MM.1S (cell line): ENCODE results near the gene NEURL1B.

Source experiments
- DNase-seq: peaks from one replicate; pipeline ENCODE4 v3.0.0-alpha.2; 2015
- H2AFZ ChIP-seq: fragments of 300-600 bp; sonication (generic); 2 replicates; pipeline ENCODE4 v1.6.0; 2016; ENCODE audit warnings: antibody characterized with exemption, low read length
- H3F3A ChIP-seq: fragments of 300-600 bp; sonication (generic); 2 replicates; pipeline ENCODE4 v1.6.1; 2016; ENCODE audit warnings: mild to moderate bottlenecking, antibody characterized with exemption, low read length, moderate library complexity, mixed read lengths; ENCODE audit not compliant: insufficient read depth
- H3K27ac ChIP-seq: fragments of 300-600 bp; sonication (generic); 2 replicates; pipeline ENCODE4 v1.5.1; 2016; ENCODE audit warnings: mild to moderate bottlenecking, low read length
- H3K27me3 ChIP-seq: fragments of 300-600 bp; sonication (generic); replicated peaks from 2 replicates; pipeline ENCODE4 v1.6.0; 2016; ENCODE audit warnings: low read length; ENCODE audit not compliant: insufficient read depth
- H3K36me3 ChIP-seq: fragments of 300-600 bp; sonication (generic); replicated peaks from 2 replicates; pipeline ENCODE4 v1.6.1; 2016; ENCODE audit warnings: mild to moderate bottlenecking, low read length, mixed read lengths; ENCODE audit not compliant: insufficient read depth
- H3K4me1 ChIP-seq: fragments of 300-600 bp; sonication (generic); 2 replicates; pipeline ENCODE4 v1.6.1; 2016; ENCODE audit warnings: low read length, mixed read lengths
- H3K4me2 ChIP-seq: fragments of 300-600 bp; sonication (generic); 2 replicates; pipeline ENCODE4 v1.6.0; 2016; ENCODE audit warnings: low read depth, low read length
- H3K4me3 ChIP-seq: fragments of 300-600 bp; sonication (generic); 2 replicates; pipeline ENCODE4 v1.5.1; 2016; ENCODE audit warnings: low read length, mixed read lengths
- H3K79me2 ChIP-seq: fragments of 300-600 bp; sonication (generic); 2 replicates; pipeline ENCODE4 v1.6.1; 2016; ENCODE audit warnings: mixed run types, low read length, mixed read lengths
- H3K9ac ChIP-seq: fragments of 300-600 bp; sonication (generic); 2 replicates; pipeline ENCODE4 v1.6.1; 2016; ENCODE audit warnings: low read length, mixed read lengths
- H3K9me2 ChIP-seq: fragments of 300-600 bp; sonication (generic); replicated peaks from 2 replicates; pipeline ENCODE4 v1.6.1; 2016; ENCODE audit warnings: mild to moderate bottlenecking, low read length, mixed read lengths; ENCODE audit not compliant: insufficient read depth
- H3K9me3 ChIP-seq: fragments of 300-600 bp; sonication (generic); replicated peaks from 2 replicates; pipeline ENCODE4 v1.6.1; 2016; ENCODE audit warnings: mild to moderate bottlenecking, low read length, mixed read lengths; ENCODE audit not compliant: insufficient read depth
- H4K20me1 ChIP-seq: fragments of 300-600 bp; sonication (generic); 2 replicates; pipeline ENCODE4 v1.6.1; 2016; ENCODE audit warnings: mild to moderate bottlenecking, low read length, moderate library complexity, mixed read lengths; ENCODE audit not compliant: insufficient read depth
- CTCF ChIP-seq: fragments of 300-600 bp; sonication (generic); IDR thresholded peaks from 2 replicates; pipeline ENCODE4 v1.5.1; 2016; ENCODE audit warnings: antibody characterized with exemption, low read length, mixed read lengths
- EZH2 ChIP-seq: fragments of 300-600 bp; sonication (generic); optimal IDR thresholded peaks from 2 replicates; pipeline ENCODE3; 2017; ENCODE audit warnings: low read depth, mild to moderate bottlenecking, antibody characterized with exemption, low read length, mixed read lengths
- EZH2phosphoT487 ChIP-seq: fragments of 300-600 bp; sonication (generic); IDR thresholded peaks from 2 replicates; pipeline ENCODE4 v1.6.1; 2018; ENCODE audit warnings: antibody characterized with exemption, low read length

NEURL1B gene

GRCh38 chr5:172696171-172696849, 55.2 kb downstream of the NEURL1B start:
- Histone ChIP-seq H3K27ac (no peak overlapping the region), H3K79me2 (no peaks in the 10 kb centered on the region), H3F3A (no peaks in the 10 kb centered on the region), H3K36me3 (no peaks in the 10 kb centered on the region), H3K4me3 (no peak overlapping the region), H4K20me1 (no peaks in the 10 kb centered on the region), H3K4me2 (no peak overlapping the region), H3K27me3 (peaks cover 15% of the 10 kb centered on the region), H3K4me1 (no peaks in the 10 kb centered on the region), H3K9ac (no peak overlapping the region), H3K9me3 (no peaks in the 10 kb centered on the region), H3K9me2 (no peaks in the 10 kb centered on the region), H2AFZ (no peak overlapping the region)
- no peak for TF ChIP-seq CTCF
- no peak for TF ChIP-seq EZH2phosphoT487
- DNase-seq = no peak

- H3K4me2 ChIP-seq = peak overlapping the region; percentile 93
- H3F3A ChIP-seq = no peaks in the 10 kb centered on the region
- no peaks in the 10 kb centered on the region for H3K9me3 ChIP-seq
- no peaks in the 10 kb centered on the region for H3K9me2 ChIP-seq
- peaks cover 23% of the 10 kb centered on the region for H3K27me3 ChIP-seq
- peak overlapping the region; percentile 87 for H3K4me3 ChIP-seq
- H3K9ac ChIP-seq = peak overlapping the region; percentile 74
- H2AFZ ChIP-seq = peak overlapping the region; percentile 99
- H3K4me1 ChIP-seq = no peaks in the 10 kb centered on the region; the same call in 1 of the 2 replicates
- no peak for TF ChIP-seq EZH2phosphoT487
- peak; percentile 90 for TF ChIP-seq CTCF
- no peaks in the 10 kb centered on the region for H3K79me2 ChIP-seq
- H4K20me1 ChIP-seq = no peaks in the 10 kb centered on the region
- peak; percentile 89 for DNase-seq
- no peak overlapping the region for H3K27ac ChIP-seq
- no peaks in the 10 kb centered on the region for H3K36me3 ChIP-seq
These were observed 56.4 kb downstream of the NEURL1B start for GRCh38 chr5:172697123-172698121.

GRCh38 chr5:172699423-172699822, 58.4 kb downstream of the NEURL1B start:
- Histone ChIP-seq H3K9me2 (no peaks in the 10 kb centered on the region), H3K36me3 (no peaks in the 10 kb centered on the region), H3K27me3 (peaks cover 23% of the 10 kb centered on the region), H3K4me1 (no peaks in the 10 kb centered on the region; the same call in 1 of the 2 replicates), H3F3A (no peaks in the 10 kb centered on the region), H3K4me3 (no peak overlapping the region), H3K4me2 (no peak overlapping the region), H4K20me1 (no peaks in the 10 kb centered on the region), H3K9ac (no peak overlapping the region), H3K27ac (no peak overlapping the region), H3K79me2 (no peaks in the 10 kb centered on the region), H2AFZ (no peak overlapping the region), H3K9me3 (no peaks in the 10 kb centered on the region)
- DNase-seq = no peak
- TF ChIP-seq CTCF (no peak), EZH2 (no peak), EZH2phosphoT487 (no peak)
